Measurements from ENCODE around the gene HEMK1.
A peak's percentile ranks its signal among the peaks of the same experiment; 100 is the strongest.

HEMK1 gene

DNA sequence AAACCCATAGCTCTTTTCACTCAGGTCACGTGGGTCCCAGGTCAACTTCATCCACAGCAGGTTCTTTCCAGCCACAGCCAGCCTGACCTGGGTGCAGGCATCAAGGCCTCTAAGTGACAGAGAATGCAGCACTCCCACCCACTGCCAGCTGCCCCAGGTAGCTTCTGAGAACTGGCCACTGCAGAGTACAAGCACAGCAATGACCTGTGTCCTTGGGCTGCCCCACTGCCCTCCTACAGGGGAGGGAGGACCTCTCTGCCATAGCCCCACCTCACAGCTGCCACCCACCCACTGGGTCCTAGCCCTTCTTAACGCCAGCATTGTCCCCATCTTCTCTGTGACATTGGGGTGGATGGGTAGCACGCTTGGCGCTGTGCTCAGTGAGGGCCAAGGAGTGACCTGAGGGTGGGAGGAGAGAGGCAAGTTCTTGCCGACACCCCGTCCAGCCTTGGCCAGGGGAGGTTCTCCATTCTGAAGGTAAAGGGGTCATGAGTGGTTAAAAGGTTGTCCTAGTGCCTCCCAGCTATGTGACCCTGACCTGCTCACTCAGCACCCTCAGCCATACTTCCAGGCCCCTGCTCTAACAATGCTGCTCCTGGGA is 29.9 kb downstream of the HEMK1 start:
- TF ChIP-seq, protein P1, sequence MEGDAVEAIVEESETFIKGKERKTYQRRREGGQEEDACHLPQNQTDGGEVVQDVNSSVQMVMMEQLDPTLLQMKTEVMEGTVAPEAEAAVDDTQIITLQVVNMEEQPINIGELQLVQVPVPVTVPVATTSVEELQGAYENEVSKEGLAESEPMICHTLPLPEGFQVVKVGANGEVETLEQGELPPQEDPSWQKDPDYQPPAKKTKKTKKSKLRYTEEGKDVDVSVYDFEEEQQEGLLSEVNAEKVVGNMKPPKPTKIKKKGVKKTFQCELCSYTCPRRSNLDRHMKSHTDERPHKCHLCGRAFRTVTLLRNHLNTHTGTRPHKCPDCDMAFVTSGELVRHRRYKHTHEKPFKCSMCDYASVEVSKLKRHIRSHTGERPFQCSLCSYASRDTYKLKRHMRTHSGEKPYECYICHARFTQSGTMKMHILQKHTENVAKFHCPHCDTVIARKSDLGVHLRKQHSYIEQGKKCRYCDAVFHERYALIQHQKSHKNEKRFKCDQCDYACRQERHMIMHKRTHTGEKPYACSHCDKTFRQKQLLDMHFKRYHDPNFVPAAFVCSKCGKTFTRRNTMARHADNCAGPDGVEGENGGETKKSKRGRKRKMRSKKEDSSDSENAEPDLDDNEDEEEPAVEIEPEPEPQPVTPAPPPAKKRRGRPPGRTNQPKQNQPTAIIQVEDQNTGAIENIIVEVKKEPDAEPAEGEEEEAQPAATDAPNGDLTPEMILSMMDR (conservative IDR thresholded peaks at IDR 0.05) = no peak
- H3K27ac ChIP-seq = peak overlapping the region; percentile 100; the same call in 1 of the 2 replicates

DNA sequence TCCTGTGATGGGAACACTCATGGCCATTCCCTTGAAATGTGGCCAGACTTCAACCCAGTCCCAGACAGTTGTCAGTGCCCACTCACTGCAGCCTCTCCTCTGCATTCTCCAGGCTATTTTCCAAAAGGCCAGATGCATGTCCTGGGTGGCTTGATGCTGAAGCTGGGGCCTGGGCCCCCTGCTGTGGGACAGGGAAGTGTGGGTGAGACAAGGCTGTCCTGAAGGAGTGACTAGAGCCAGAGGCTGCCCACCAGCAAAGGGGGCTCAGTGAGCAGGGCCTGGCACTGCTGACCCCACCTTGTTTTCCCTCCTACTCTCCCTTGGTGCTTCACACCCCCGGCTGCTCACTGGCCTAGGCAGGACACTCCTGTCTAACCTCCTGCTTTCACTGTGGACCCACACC is 30.4 kb downstream of the HEMK1 start:
- H3K27ac ChIP-seq = peak overlapping the region; percentile 100

DNA sequence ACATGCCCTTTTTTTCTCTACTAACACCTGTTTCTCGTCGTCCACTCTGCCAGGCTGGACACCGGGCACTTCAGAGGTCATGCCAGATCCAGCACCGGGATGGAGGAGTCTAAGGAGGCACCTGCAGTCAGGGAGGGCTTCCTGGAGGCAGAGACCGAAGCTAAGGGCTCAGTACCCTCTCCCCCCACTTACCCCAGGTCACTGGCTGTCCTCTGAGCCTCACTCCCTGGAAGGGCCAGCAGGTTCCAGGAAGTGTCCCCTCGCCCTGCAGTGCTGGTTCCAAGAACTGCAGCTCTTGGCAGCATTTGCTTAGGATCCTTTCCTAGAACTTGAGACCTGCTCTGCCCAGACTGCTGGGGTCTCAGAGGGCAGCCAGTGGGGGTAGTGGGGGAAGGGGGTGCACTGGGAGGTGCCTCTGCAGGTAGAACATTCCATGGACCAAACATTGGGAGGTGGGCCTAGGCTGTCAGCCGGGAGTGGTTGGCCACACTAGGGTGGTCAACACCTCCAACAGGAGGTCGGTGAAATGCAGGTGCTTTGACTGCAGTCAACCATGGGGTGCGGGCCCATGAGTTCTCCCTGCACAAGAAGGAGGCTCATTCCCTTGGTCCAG is 30.9 kb downstream of the HEMK1 start:
- peak overlapping the region; percentile 100 for H3K27ac ChIP-seq
- TF ChIP-seq, protein P1 (conservative IDR thresholded peaks at IDR 0.05) = no peak

More for the DNA sequence above, 30.4 kb downstream of the HEMK1 start:
- TF ChIP-seq, protein P1 (conservative IDR thresholded peaks at IDR 0.05) = no peak

DNA sequence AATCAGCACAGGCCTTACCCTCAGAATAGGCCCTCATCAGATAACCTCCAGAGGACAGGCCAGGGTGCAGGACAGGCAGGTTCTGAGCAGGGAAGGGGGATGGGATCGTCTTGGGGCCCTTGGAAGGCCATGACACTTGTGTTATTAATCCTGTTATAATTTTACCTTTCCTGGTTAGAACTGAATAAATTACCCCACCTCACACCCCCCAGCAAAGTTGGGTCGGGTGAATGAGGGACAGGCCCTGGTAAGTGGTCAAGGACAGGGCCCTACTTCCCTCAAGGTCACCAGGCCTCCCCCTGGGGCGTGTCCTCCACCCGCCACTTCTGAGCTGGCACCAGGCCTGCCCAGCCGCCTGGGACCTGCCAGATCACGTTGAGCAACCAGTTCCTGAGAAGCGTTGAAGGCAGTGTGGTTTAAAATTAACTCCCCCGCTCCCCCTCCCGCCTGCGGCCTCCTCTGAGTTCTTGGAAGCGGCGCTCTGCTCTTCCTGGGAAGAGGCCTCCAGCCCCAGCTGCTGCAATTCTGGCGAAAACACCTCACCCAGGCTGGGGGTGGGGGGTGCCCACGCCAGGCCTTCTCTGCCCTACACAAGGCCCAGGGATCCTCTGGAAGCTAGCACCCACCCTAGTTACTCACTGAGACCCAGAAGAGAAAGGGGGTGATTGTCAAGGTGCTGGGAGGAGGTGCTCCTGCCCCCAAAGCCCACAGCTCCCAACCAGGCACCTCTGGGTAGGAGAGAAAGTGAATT is 31.7 kb downstream of the HEMK1 start:
- peak overlapping the region; percentile 100 for H3K27ac ChIP-seq
- TF ChIP-seq, protein P1 (conservative IDR thresholded peaks at IDR 0.05) = no peak

DNA sequence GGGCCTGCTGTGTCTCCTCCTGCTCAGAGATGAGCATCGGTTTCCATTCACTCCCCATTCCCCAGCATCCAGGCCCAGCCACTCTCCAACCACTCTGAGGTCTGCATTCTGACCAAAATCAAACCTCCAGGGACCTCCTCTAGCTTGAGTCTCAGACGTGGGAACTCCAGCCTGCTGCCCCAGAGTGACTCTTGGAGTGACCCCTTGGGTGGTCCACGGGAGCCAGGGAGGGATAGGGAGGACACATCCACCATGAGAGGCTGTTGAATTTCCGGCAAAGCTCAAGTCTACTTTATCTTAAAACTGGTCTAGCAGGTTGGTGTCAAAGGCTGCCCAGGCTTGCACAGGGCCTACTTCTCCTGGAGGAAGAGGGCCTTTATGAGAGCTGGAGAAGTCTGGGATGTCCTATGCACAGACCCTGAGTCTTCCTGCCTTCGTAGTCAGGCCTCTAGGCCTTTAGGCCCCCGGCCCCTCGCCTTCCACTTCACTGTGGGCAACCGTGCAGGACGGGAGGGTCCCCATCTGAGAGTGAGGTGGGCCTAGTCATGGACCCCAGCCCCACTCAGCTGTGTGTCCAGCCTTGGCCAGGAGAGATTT is 33.4 kb downstream of the HEMK1 start:
- TF ChIP-seq, protein P1 (conservative IDR thresholded peaks at IDR 0.05) = no peak
- peak overlapping the region; percentile 100 for H3K27ac ChIP-seq

DNA sequence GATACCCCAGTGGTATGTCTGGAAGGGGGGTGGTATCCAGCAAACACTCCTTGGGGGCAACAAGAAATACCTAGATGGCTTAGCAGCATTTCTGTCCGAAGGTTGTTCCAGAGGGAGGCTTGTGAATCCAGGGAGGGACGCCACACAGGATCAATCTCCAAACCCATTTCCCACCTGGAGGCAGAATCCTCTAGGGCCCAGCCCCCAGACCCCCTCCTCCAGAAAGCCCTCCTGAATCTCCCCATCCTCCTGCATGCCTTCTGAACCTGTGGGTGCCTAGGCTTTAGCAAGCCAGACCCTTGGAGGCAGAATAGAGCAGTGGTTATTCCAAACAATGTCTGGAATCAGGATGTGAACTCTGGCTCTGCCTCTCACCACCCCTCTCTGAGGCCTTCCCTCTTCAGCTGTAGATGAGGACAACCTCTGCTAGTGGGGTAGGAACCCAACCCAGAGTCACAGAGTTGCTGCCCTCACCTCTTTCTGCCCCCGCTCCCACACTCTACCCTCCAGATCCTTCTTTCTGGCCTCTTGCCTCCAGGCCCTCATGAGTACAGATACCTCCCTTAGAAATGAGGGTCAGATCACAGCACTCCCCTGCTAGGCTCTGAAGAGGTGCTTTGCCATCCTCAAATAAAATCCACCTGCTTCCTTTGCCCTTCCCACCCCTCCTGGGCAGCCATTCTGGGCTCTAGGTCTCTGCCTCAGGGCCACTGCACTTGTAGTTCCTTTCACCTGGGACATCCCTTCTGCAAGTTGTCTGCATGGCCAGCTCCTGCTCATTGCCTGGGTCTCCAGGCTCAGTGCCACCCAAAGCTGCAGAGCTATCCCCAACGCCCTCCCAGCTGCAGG is 34.2 kb downstream of the HEMK1 start:
- peak overlapping the region; percentile 100 for H3K27ac ChIP-seq
- TF ChIP-seq, protein P1 (conservative IDR thresholded peaks at IDR 0.05) = no peak
